Measurements from ENCODE around the gene RPH3AL.

DNA sequence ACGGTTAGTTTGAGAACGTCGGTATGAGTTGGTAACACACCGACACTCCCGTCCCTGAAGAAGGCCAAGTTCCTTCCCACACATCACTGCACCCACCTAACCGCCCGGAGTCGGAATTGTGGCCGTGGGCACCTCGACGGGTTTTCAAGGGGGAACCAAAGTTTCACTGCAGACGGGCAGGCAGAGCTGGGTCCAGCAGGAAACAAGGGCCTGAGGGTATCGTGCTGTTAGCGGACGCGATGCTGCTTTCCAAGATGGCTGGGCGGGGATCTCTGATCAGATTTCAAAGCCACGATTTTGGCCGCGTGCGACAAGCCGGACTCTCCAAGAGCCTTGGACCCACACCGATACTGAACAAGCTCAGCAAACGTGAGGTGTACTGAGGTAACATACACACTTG is 88.8 kb downstream of the RPH3AL start:
- TF ChIP-seq, protein P1, sequence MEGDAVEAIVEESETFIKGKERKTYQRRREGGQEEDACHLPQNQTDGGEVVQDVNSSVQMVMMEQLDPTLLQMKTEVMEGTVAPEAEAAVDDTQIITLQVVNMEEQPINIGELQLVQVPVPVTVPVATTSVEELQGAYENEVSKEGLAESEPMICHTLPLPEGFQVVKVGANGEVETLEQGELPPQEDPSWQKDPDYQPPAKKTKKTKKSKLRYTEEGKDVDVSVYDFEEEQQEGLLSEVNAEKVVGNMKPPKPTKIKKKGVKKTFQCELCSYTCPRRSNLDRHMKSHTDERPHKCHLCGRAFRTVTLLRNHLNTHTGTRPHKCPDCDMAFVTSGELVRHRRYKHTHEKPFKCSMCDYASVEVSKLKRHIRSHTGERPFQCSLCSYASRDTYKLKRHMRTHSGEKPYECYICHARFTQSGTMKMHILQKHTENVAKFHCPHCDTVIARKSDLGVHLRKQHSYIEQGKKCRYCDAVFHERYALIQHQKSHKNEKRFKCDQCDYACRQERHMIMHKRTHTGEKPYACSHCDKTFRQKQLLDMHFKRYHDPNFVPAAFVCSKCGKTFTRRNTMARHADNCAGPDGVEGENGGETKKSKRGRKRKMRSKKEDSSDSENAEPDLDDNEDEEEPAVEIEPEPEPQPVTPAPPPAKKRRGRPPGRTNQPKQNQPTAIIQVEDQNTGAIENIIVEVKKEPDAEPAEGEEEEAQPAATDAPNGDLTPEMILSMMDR (IDR thresholded peaks at IDR 0.05 in 8 of 11, conservative IDR thresholded peaks at IDR 0.05 in 3 of 11), result no peak
- no peak for TF ChIP-seq POLR2A (IDR thresholded peaks at IDR 0.05)
- TF ChIP-seq POLR2AphosphoS5 (IDR thresholded peaks at IDR 0.05), result no peak
